Chondrocyte (in vitro differentiated cells): ENCODE results near the gene PHETA1. TPM values are rescaled to one million over a fixed set of nuclear protein-coding genes. Genes with fewer than 3 reads are reported as not detected.

ENCODE experiments used
- DNase-seq: peaks from one replicate; pipeline ENCODE4 v3.0.0; 2021; ENCODE audit warnings: mixed read lengths, low spot score
- H3K27ac Mint-ChIP-seq: one replicate; pipeline ENCODE4 v1.8.0; 2021; ENCODE audit warnings: mild to moderate bottlenecking, moderate library complexity, mixed read lengths; ENCODE audit not compliant: unreplicated experiment
- H3K27me3 Mint-ChIP-seq: 2 replicates; pipeline ENCODE4 v1.8.0; 2021; ENCODE audit warnings: low read depth, mixed read lengths
- H3K36me3 Mint-ChIP-seq: 2 replicates; pipeline ENCODE4 v1.8.0; 2021; ENCODE audit warnings: low read depth, mixed read lengths
- H3K4me1 Mint-ChIP-seq: 2 replicates; pipeline ENCODE4 v1.8.0; 2021; ENCODE audit warnings: low read depth, mild to moderate bottlenecking, mixed read lengths
- H3K4me3 Mint-ChIP-seq: one replicate; pipeline ENCODE4 v1.8.0; 2021; ENCODE audit warnings: mild to moderate bottlenecking, moderate library complexity, mixed read lengths; ENCODE audit not compliant: unreplicated experiment
- H3K9me3 Mint-ChIP-seq: 2 replicates; pipeline ENCODE4 v1.8.0; 2021; ENCODE audit warnings: low read depth, mixed read lengths
- CTCF ChIP-seq: fragments of 200-600 bp; sonication (generic); IDR thresholded peaks from 2 replicates; pipeline ENCODE4 v1.5.0; 2021; ENCODE audit warnings: antibody characterized with exemption, mild to moderate bottlenecking, moderate library complexity
- total RNA-seq: library from RNA; stranded (reverse); gene quantifications from 3 replicates; pipeline ENCODE4 v1.2.1, GENCODE V29; 2021

Gene PHETA1
- total RNA-seq, 1 donor from 2014 or later: 14.2 TPM

- Mint-ChIP-seq H3K4me1 (no peaks in the 10 kb centered on the region), H3K4me3 (no peak overlapping the region), H3K27me3 (no peaks in the 10 kb centered on the region), H3K36me3 (no peaks in the 10 kb centered on the region), H3K9me3 (no peaks in the 10 kb centered on the region), H3K27ac (no peak overlapping the region)
- no peak for DNase-seq
- no peak for TF ChIP-seq CTCF
Measured at GRCh38 chr12:111390910-111391309, 22.0 kb upstream of the PHETA1 start.

GRCh38 chr12:111389635-111390034, 20.7 kb upstream of the PHETA1 start:
- DNase-seq: no peak
- Mint-ChIP-seq H3K9me3 (no peaks in the 10 kb centered on the region), H3K4me1 (no peaks in the 10 kb centered on the region), H3K4me3 (no peak overlapping the region), H3K36me3 (no peaks in the 10 kb centered on the region), H3K27ac (no peak overlapping the region), H3K27me3 (peaks cover 10% of the 10 kb centered on the region)
- no peak for TF ChIP-seq CTCF

GRCh38 chr12:111387747-111388323, 18.9 kb upstream of the PHETA1 start:
- DNase-seq: no peak
- Mint-ChIP-seq H3K27me3 (peaks cover 13% of the 10 kb centered on the region), H3K9me3 (no peaks in the 10 kb centered on the region), H3K4me1 (no peaks in the 10 kb centered on the region), H3K27ac (no peak overlapping the region), H3K4me3 (no peak overlapping the region), H3K36me3 (no peaks in the 10 kb centered on the region)
- no peak for TF ChIP-seq CTCF

- H3K9me3 Mint-ChIP-seq: no peaks in the 10 kb centered on the region
- DNase-seq: no peak
- H3K4me3 Mint-ChIP-seq: no peak overlapping the region
- H3K27ac Mint-ChIP-seq: no peak overlapping the region
- H3K36me3 Mint-ChIP-seq: no peaks in the 10 kb centered on the region
- peaks cover 13% of the 10 kb centered on the region for H3K27me3 Mint-ChIP-seq
- TF ChIP-seq CTCF: no peak
- H3K4me1 Mint-ChIP-seq: no peaks in the 10 kb centered on the region
Measured at GRCh38 chr12:111386885-111387284, 18.0 kb upstream of the PHETA1 start.

GRCh38 chr12:111384596-111384995, 15.7 kb upstream of the PHETA1 start:
- Mint-ChIP-seq H3K4me3 (no peak overlapping the region), H3K27ac (no peak overlapping the region)
- DNase-seq: no peak

More at GRCh38 chr12:111384596-111384995, 15.7 kb upstream of the PHETA1 start:
- Mint-ChIP-seq H3K27me3 (peaks cover 20% of the 10 kb centered on the region), H3K36me3 (no peaks in the 10 kb centered on the region), H3K9me3 (no peaks in the 10 kb centered on the region), H3K4me1 (no peaks in the 10 kb centered on the region)
- no peak for TF ChIP-seq CTCF
